22Rv1 (cell line): ENCODE data around the gene KCNN2.

Source experiments
- H3K27ac ChIP-seq: fragments of 450-650 bp; 2 replicates; pipeline ENCODE4 v1.5.1; 2017
- CTCF ChIP-seq: fragments of 450-650 bp; IDR thresholded peaks from 2 replicates; pipeline ENCODE4 v1.5.1; 2017; ENCODE audit warnings: mild to moderate bottlenecking
- ZFX ChIP-seq: fragments of 450-650 bp; IDR thresholded peaks from 2 replicates; pipeline ENCODE4 v1.6.1; 2017; ENCODE audit warnings: antibody characterized with exemption, borderline replicate concordance

Gene KCNN2

GRCh38 chr5:114325541-114325940, 36.3 kb upstream of the KCNN2 start:
- TF ChIP-seq ZFX (no peak), CTCF (no peak)
- H3K27ac ChIP-seq, result no peak overlapping the region

- no peak overlapping the region for H3K27ac ChIP-seq
- no peak for TF ChIP-seq ZFX
Observed at GRCh38 chr5:114327474-114327873, 34.4 kb upstream of the KCNN2 start.

- no peak for TF ChIP-seq ZFX
- no peak for TF ChIP-seq CTCF
- H3K27ac ChIP-seq, result no peak overlapping the region
Observed at GRCh38 chr5:114327987-114328386, 33.9 kb upstream of the KCNN2 start.

GRCh38 chr5:114330916-114331531, 30.8 kb upstream of the KCNN2 start:
- no peak overlapping the region for H3K27ac ChIP-seq
- TF ChIP-seq CTCF (no peak), ZFX (no peak)

- H3K27ac ChIP-seq, result peak overlapping the region; percentile 67
- no peak for TF ChIP-seq ZFX
- TF ChIP-seq CTCF, result no peak
Observed at GRCh38 chr5:114332493-114332892, 29.4 kb upstream of the KCNN2 start.

GRCh38 chr5:114332925-114333324, 28.9 kb upstream of the KCNN2 start:
- H3K27ac ChIP-seq, result peak overlapping the region; percentile 67
- no peak for TF ChIP-seq CTCF
- no peak for TF ChIP-seq ZFX

GRCh38 chr5:114335391-114335790, 26.5 kb upstream of the KCNN2 start:
- H3K27ac ChIP-seq, result no peak overlapping the region
- no peak for TF ChIP-seq ZFX
- no peak for TF ChIP-seq CTCF

- no peak for TF ChIP-seq CTCF
- TF ChIP-seq ZFX, result no peak
Observed at GRCh38 chr5:114339108-114339507, 22.8 kb upstream of the KCNN2 start.

More at GRCh38 chr5:114339108-114339507, 22.8 kb upstream of the KCNN2 start:
- H3K27ac ChIP-seq, result no peak overlapping the region
